ENCODE results near the gene ATL3.
"Not testable (repeated sequence)": the region's sequence is repeated elsewhere in the genome, so short reads cannot be mapped to it uniquely, and the experiment has no call there.

Gene ATL3, protein sequence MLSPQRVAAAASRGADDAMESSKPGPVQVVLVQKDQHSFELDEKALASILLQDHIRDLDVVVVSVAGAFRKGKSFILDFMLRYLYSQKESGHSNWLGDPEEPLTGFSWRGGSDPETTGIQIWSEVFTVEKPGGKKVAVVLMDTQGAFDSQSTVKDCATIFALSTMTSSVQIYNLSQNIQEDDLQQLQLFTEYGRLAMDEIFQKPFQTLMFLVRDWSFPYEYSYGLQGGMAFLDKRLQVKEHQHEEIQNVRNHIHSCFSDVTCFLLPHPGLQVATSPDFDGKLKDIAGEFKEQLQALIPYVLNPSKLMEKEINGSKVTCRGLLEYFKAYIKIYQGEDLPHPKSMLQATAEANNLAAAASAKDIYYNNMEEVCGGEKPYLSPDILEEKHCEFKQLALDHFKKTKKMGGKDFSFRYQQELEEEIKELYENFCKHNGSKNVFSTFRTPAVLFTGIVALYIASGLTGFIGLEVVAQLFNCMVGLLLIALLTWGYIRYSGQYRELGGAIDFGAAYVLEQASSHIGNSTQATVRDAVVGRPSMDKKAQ

DNA sequence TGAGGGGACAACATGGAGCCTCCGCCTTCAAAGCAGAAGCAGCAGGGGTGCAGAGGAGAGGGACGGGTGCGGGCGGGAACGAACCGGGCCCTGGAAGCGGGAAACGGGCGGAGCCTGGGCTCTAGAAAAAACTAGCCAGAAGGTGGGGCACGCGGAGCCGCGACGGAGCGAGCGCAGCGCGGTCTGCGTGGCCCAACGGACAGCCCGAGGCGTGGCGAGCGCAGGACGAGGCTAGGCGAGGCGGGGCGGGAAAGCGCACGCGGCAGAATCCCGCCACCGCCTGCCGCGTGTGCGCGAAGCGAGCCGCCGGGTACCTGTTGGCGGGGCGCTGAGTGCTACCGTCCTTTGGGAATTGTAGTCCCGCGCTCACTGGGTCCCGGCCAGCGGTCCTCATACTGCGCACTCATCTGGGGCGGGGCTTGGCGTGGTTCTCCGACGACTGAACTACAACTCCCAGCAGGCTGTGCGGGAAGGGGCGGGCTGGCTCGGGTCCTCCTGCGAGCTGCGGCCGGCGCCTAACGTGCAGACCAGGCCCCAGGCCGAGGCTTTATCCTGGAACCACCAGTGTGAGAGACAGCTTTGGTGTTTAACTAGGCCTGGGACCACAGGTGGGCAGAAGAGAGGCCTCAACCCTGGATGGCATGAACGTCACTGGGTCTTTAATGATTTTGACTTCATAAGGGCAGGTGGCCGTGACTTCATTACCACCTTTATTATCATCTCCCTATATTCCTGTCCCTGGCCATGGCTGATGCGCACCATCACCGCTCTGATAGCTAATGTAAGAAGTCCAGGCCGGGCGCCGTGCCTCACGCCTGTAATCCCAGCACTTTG, at the start of gene ATL3:
ATL3 (minus strand) TSS at position 55 of the 834 bp plus-strand sequence; CDS start at position 14, 41 bp downstream.
- peak; percentile 85 for DNase-seq

DNA sequence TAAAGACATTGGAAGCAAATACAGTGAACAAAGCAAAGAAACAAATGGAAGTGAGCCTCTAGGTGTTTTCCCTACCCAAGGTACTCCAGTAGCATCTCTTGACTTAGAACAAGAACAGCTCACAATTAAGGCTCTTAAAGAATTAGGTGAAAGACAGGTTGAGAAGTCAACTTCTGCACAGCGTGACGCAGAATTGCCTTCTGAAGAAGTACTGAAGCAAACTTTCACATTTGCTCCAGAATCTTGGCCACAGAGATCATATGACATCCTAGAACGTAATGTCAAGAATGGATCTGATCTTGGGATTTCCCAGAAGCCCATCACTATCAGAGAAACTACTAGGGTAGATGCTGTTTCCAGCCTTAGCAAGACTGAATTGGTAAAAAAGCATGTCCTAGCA, 49.4 kb upstream of the ATL3 start:
- no peak for DNase-seq

DNA sequence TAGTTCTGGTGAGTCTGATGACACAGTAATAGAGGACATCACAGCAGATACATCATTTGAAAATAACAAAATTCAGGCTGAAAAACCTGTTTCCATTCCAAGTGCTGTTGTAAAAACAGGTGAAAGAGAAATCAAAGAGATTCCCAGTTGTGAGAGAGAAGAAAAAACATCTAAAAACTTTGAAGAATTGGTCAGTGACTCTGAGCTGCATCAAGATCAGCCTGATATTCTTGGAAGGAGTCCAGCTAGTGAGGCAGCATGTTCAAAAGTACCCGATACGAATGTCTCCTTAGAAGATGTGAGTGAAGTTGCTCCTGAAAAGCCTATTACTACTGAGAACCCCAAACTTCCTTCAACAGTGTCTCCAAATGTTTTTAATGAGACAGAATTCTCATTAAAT, 48.8 kb upstream of the ATL3 start:
- no peak for DNase-seq

DNA sequence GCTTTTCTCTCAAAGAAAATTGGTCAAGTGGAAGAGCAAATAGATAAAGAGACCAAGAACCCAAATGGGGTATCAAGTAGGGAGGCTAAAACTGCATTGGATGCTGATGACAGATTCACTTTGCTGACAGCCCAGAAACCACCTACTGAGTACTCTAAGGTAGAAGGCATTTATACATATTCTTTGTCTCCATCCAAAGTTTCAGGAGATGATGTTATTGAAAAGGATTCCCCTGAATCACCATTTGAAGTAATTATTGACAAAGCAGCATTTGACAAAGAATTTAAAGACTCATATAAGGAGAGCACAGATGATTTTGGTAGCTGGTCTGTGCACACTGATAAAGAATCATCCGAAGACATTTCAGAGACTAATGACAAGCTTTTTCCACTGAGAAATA, 47.8 kb upstream of the ATL3 start:
- no peak for DNase-seq

DNA sequence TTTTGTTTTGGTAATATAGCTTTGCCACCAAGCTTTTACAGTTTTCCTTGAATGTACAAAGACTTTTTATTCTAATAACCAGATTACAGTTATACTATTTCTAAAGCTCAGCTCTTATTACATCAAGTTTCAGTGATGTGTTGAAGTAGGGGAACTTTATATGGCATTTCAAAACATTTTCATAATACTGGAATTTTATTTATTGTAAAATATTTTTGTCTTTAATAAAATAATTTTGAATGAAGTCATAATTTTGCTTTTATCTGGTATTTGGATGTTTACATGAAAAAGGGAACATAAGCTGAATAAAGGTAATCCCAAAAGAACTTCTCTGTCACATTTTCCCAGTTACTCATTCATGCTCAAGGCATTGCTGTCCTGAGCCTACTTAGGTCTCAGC, 44.9 kb upstream of the ATL3 start:
- DNase-seq, result no peak

DNA sequence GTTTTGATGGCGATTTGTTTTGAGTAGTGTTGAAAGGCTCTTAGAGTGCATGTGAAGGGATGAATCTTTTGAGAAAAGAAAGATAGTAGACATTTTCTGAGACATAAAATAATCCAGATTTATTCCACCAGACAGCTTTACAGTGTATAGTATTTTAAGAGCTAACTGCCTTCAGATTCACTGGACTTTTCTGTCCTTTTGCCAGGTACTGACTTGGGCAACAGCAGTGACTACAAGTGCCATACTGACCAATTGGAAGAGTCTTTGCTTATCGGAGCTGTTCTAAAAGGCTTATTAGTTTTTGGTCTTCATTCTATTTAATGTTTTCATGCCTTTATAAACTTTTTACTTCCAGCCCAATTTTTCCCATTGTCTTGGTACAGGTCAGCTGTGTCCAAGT, 42.6 kb upstream of the ATL3 start:
- DNase-seq, result no peak

DNA sequence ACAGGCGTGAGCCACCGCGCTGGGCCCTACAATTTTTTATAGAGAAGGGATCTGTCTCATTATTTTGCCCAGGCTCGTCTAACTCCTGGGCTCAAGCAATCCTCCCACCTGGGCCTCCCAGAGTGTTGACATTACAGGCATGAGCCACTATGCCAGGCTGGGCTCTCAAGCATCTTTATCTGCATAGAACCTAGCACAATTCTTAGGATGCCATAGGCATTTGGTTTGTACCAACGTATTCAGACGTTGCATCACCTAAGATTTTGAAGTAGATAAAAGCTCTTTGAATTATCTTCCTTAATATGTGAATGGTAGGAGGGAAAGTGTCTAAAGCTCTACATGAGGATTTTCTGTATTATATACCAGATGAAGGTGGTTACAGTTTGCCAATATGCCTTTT, 40.7 kb upstream of the ATL3 start:
- DNase-seq, result no peak

DNA sequence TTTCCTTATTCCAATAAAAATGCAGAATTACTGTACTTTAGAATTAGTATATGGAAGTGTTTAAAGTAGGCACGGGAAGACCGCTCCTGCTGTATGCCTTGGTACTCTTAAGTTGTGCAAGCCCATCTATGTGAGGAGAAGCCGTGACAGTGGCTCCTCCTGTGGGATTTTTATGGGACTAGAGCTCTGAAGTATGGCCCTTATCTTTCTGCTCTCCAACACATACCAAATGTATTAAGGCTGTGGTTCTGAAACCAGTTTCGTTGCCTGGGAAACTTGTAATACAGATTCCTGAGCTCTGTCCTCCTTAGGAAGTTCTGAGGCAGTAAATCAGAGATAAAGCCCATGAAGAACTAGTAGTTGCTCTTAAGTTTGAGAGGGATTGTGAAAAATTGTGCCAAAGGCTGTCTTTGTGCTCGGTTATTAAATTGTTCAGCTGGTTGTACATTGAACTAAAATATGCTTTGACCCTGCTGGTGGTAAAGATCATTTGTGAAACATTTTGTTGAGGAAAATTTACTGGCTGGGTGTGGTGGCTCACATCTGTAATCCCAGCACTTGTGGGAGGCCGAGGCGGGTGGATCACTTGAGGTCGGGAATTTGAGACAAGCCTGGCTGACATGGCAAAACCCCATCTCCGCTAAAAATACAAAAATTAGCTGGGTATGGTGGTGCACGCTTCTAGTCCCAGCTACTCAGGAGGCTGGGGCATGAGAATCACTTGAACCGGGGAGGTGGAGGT, 39.5 kb upstream of the ATL3 start:
- no peak for DNase-seq

DNA sequence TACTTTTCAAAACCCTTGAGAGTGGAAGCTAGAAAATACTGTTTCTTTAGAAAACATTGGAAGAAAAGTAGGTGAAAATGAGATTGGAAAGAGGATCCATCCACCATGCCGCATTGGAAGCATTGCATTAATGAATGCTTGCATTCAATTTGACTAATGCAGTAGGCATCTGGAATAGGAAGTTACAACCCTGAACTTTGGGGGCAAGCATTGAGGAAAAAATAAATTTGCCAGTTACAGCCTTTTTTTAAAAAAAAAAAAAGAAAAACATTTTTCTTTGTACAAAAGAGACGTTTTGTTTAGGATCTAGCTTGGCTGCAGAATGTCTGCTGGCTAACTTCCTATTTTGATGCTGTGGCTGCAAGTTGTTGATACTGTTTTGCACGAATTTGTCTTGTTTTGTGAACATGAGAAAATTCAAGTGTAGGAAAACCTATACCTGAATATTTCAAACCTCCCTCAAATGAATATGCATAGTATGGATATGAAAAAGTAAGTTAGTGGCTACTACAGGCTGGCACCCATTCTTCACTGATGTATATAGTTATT, 38.2 kb upstream of the ATL3 start:
- no peak for DNase-seq

DNA sequence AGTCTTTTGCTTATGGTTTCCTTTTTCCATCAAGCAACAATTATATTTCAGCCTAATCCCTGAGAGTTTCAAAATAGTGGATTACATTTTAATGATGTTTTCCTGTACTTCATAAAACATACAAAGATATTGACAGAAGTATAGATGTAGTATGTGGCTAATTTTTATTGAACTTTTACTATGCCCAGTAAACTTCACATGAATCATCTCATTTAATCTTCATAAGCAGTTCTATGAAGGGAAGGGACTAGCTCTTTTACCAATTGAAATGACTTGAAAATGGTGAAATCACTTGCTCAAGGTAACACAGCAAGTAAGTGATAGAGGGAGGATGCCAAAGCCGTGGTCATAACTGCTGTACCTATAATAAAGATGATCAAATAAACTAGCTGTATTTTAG, 37.6 kb upstream of the ATL3 start:
- no peak for DNase-seq

DNA sequence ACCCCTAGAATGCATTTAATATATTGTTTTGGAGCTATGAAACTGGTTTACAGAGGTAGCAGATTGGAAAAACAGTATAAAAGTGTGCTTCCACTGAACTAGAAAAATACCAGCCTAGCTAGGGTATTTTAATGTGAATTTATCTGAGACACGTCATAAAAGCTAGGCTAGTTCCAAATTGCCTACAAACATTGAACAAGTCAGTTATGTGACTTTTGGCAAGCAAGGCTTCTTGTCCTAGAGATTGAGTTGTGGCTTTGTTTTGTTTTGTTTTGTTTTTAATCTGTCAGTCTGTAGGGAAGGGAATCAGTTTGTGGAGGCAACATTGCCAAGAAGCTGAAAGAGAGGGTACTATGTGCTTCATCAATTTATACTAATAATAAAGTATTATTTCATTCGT, 34.4 kb upstream of the ATL3 start:
- DNase-seq, result no peak

DNA sequence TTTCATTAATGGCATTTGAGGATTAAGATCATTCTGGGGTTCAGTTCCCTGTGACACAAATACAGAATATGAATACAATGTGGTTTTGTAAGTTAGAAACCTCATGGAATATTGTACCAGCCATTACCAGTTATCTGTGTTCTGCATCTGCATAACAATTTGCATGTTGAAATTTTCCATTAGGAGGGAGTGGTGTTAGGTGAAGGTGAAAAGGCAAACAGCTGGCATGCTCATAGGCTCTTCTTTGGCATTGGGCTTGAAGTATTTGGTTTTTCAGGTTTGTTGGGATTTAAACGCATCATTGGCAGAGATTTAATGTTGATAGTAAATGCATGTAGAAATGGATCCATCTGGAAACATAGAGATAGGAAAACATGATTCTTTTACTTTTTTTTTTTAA, 28.7 kb upstream of the ATL3 start:
- no peak for DNase-seq

DNA sequence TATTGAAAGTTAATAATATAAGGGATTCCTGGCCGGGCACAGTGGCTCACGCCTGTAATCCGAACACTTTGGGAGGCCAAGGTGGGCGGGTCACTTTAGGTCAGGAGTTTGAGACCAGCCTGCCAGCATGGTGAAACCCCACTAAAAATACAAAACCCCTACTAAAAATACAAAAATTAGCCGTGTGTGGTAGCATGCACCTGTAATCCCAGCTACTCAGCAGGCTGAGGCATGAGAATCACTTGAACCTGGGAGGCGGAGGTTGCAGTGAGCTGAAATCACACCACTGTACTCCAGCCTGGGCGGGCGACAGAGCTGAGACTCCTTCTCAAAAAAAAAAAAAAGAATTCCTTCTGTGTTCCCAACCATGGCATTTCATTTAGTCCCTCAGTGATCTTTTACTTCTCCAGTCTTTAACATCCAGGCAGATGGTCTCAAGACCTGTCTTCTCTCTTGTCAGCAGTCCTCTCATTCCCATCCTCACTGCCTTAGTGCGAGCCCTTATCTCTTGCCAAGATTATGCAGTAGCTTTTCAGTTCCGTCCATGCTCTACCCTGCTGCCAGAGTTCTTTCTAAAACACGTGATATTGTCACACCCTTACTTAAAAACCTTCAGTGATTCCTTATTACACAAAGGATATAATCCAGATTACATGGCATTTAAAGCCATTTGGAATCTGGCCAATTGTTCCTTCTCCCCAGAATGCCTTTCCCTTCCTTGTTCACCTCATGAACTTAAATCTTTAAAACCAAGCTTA, 28.0 kb upstream of the ATL3 start:
- DNase-seq, result no peak

DNA sequence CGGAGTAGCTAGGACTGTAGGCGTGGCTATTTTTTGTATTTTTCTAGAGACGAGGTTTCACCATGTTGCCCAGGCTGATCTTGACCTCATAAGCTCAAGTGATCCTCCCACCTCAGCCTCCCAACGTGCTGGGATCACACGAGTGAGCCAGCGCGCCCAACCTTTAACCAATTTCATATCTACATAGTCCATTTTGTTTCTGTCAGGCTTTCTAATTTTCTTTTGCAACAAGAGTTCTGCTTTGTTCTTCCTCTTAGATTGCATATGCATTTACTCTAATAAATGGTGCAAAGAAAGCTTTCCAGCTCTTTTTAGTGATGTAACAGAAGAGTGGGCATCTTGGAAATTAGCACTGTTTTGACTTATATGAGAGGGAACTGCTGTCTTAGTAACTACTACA, 23.4 kb upstream of the ATL3 start:
- DNase-seq, result no peak

DNA sequence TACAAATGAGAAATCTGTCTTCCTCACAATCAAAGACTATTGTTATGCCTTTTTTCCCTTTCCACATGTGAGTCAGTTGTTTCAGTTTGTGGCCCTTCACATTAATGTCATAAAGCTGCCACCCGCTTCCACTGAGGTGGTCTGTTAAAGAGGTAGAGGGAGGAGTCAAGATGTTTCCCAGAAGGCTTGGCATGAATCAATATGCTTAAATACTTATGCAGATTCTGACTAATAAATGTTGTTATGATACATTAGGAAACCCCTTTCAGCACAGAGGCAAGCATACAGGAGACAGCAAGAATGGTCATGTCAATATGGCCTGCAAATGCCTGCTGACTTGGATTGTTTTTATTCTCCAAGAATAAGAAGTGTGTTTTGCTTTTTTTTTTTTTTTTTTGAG, 16.7 kb upstream of the ATL3 start:
- DNase-seq, result no peak

DNA sequence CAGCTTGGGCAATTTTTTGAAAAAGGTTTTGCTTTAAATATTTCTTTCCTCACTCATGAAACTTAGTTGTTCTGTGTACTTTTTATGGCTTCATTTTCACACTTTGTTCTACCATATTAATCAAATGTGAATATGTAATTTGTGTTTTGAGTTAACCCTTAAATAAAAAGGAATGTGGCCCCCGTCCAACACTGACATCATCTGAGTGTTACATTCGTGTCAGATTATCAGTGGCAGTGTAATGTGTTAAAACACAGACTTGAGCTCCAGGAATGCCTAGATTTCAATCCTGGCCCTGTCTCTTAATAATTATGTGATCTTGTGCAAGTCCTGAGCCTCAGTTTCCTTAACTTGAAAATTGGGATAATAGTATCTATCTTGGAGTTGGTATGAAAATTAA, 15.8 kb upstream of the ATL3 start:
- DNase-seq, result no peak

DNA sequence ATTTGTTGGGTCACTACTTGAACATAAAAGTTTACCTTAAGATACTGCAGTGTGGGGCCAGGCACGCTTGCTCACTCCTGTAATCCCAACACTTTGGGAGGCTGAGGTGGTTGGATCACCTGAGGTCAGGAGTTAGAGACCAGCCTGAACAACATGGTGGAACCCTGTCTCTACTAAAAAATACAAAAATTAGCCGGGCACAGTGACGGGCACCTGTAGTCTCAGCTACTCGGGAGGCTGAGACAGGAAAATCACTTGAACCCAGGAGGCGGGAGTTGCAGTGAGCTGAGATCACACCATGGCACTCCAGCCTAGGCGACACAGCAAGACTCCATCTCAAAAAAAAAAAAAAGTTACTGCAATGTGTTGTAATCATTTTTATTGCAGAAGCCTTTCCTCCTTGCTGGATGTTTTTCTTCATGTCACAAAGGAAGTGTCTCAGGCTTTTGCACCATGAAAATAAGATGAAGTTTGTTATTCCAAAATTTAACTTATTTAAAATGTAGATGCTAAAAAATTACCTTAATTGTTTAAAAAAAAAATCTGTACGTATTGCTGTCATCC, 14.1 kb upstream of the ATL3 start:
- DNase-seq, result not testable (repeated sequence)

DNA sequence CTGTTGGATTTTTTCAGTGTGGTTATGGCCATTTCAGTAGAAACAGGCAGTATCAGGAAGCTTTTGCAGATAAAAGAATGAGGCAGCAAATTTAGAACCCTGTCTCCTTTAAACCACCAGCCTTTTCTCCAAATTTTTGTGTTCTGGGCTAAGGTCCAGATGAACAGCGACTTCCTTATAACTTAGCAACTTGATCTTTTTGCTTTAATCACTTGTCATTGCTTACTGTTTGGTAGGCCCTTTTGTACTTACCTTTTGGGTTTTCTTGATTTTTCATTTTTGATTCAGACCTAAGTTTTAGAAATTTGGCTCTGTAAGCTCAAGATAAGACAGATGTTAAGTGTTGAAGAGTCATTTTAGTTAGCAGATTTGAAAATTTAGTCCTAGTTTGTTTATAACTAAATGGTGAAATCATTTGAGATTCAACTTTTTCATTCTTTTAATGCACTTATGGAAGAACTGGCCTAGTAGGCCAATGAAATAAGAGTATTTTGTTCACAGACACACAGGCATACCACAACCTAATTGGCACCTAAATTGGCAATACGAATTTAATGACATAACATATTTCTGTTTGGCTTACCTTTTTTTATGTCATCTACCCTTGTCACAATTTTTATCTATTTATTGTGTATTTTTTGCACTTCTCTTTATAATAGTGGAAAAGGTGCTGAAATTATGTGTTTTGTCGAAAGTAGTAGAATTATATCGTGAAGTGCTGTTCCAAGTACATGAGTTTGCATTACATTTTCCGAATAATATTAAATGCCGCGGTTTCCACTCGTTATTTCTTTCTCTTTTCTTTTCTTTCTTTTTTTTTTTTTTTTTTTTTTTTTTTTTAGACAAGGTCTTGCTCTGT, 12.2 kb upstream of the ATL3 start:
- DNase-seq, result no peak

DNA sequence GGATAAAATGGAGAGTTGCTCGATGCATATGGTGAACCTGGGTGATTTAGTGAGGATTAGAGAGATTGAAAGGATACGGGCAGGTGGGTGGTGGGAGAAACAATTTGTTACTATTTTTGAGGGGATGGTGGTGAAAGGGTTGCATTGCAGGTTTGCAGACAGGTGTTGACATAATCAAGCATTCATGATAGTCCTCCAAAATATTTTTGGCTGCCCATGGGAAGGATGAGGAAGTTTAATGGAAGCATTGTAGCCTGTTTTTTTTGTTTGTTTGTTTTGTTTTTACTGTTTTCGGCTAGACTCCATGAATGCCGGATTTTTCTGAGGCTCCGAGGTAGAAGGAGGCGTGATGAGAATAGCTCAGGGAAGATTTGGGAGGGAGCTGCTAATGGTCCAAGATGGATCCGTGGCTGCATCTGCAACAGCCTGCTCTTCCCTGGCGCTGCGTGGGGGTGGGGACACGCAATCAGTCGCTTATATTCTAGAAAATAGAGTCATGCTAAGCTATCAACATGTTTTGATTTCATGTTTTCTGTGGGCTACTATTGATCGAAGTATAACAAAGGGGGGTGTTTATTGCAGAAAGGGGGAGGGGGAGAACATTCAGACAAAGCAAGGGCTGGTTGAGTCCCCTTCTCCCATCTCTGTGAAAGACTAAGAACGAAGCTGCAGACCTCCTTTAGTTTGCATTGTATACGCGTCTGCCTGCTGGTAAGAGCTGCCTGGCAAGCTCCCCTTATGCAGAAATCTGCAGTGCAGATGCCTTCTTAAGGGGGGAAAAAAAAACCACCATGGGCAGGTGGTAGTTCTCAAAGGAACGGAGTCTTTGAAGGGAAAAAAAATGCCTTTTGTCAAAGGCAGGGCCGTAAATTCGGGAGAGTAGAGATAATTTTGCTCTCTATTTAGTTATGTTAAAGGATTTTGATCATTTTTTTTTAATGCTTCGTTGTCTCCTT, 11.2 kb upstream of the ATL3 start:
- no peak for DNase-seq

Measured in NK-92 treated with Interleukin-12 subunit alpha and Interleukin-12 subunit beta, amount 100 ng/mL, for 24 hours (cell line).